Left kidney (tissue), 2 donors: ENCODE results near the gene CA5A. TPM values are rescaled to one million over a fixed set of nuclear protein-coding genes. Genes with fewer than 3 reads are reported as not detected.
"Not testable (repeated sequence)": the region's sequence is repeated elsewhere in the genome, so short reads cannot be mapped to it uniquely, and the experiment has no call there.

ENCODE experiments used
- DNase-seq: peaks from one replicate; pipeline ENCODE4 v3.0.0-alpha.2; 2013
- polyA plus RNA-seq: library from polyadenylated mRNA; unstranded; fragments of 120-200 nt; gene quantifications from one replicate; pipeline ENCODE4 v1.2.1, GENCODE V29; 2013; ENCODE audit not compliant: insufficient read length

Gene CA5A
- polyA plus RNA-seq, 1 donor = 0.25 TPM

GRCh38 chr16:87896176-87896890 lies 40.0 kb downstream of the CA5A start:
- not testable (repeated sequence) for DNase-seq

DNA sequence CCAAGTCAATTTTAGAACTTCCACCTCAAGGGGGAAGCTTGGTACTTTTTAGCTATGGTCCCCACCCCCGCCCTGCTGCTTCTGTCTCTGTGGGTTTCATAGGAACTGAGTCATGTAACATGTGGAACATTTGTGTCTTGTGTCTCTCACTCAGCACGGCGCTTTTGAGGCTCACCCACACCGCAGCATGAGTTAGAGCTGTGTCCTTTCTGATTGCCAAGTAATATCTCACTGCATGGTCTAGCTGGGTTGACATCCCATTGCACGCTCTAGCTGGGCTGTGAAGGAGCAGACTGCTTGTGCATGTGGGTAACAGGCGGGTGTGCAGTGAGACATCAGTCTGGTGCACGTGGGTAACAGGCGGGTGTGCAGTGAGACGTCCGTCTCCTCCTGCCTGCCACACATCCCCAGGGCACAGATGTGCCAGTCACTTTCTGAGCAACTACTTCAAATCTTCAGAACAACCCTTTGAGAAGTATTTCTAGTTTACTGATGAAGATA lies 40.6 kb downstream of the CA5A start:
- DNase-seq = no peak

DNA sequence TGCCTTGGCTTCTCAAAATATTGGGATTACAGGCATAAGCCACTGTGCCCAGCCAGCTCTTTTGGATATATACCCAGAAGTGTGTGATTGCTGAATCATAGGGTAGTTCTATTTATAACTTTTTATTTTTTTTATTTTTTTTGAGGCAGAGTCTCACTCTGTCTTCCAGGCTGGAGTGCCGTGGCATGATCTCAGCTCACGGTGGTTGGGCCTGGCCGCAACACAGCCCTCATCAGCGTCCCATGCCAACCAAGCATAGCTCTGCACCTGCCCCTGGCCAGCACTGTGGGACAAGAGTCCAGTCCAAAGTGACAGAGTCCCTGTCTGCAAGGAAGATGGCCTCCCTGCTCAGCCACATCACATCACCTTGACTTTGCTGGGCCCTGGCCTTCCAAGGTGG lies 42.3 kb downstream of the CA5A start:
- DNase-seq = not testable (repeated sequence)

- no peak for DNase-seq
Observed at GRCh38 chr16:87891764-87892163, 44.6 kb downstream of the CA5A start.

- DNase-seq = not testable (repeated sequence)
Observed at GRCh38 chr16:87889762-87890161, 46.6 kb downstream of the CA5A start.

DNA sequence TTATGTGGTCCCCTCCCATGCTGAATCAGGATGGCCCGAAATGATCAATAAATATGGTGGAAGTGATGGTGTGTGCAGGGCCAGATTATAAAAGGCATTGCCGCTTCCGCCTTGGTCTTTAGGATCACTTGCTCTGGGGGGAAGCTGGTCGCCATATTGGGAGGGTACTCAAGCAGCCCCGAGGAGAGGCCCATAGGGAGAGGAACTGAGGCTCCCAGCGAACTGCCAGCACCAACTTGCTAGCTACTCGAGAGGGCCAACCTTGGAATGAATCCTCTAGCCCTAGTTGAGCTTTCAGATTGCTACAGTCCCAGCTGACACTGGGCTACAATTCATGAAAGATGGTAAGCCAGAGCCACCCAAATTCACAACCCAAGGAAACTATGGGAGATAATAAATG lies 48.0 kb downstream of the CA5A start:
- DNase-seq = not testable (repeated sequence)

GRCh38 chr16:87887931-87888330 lies 48.4 kb downstream of the CA5A start:
- DNase-seq = not testable (repeated sequence)

- not testable (repeated sequence) for DNase-seq
Observed at GRCh38 chr16:87885371-87885967, 50.9 kb downstream of the CA5A start.

GRCh38 chr16:87882436-87883019 lies 53.8 kb downstream of the CA5A start:
- DNase-seq = no peak

- no peak for DNase-seq
Observed at GRCh38 chr16:87881324-87882200, 54.8 kb downstream of the CA5A start.

- no peak for DNase-seq
Observed at GRCh38 chr16:87880117-87880696, 56.1 kb downstream of the CA5A start.

DNA sequence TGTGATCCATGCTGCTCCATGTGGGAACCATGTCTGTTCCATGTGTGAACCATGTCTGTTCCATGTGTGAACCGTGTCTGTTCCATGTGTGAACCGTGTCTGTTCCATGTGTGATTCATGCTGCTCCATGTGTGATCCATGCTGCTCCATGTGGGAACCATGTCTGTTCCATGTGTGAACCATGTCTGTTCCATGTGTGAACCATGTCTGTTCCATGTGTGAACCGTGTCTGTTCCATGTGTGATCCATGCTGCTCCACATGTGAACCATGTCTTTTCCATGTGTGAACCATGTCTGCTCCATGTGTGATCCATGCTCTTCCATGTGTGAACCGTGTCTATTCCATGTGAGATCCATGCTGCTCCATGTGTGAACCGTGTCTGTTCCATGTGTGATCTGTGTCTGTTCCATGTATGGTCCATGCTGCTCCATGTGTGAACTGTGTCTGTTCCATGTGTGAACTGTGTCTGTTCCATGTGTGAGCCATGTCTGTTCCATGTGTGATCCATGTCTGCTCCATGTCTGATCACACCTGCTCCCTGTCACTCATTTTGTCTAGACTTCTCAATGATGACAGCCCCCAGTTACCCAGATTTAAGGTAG lies 56.8 kb downstream of the CA5A start:
- DNase-seq = not testable (repeated sequence)

DNA sequence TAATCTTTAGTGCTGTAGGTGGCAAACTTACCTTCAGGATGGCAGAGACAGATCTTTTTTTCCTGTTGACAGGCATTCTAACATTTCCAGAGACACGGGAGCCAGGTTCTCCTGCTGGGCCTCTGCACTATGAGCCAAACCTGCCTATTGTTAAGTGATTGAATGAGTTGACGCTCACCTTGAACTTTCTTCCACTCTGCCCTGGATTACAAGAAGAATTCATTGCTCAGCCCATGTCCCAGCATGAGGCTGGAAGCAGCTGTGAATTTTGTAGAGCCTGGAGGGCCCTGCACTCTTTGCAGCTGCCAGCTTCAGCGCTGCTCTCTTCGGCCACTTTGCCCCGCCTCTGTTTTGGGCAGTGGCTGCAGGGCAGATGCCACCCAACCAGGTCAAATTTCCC lies 57.6 kb downstream of the CA5A start:
- no peak for DNase-seq

DNA sequence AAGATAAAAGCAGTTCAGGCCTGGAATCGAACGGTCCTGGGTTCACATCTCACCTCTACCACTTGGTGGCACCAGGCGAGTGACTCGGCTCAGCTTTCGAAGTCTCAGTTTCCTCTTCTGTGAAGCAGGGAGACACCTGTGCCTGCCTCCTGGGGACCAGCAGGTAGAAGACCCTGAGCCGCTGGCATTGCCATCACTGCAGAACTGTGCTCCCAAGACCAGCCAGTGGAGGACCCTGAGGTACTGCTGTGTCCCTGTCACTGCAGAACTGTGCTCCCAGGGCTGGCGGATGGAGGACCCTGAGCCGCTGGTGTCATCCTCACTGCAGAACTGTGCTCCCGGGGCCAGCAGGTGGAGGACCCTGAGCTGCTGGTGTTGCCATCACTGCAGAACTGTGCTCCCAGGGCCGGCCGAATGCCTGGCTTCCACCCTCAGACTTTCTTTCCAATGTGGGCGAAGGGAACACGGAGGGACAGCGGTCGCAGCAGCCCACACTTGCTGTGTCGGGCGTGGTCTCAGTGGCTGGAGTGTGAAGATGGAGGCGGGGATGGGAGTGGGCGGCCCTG lies 58.3 kb downstream of the CA5A start:
- DNase-seq = no peak

DNA sequence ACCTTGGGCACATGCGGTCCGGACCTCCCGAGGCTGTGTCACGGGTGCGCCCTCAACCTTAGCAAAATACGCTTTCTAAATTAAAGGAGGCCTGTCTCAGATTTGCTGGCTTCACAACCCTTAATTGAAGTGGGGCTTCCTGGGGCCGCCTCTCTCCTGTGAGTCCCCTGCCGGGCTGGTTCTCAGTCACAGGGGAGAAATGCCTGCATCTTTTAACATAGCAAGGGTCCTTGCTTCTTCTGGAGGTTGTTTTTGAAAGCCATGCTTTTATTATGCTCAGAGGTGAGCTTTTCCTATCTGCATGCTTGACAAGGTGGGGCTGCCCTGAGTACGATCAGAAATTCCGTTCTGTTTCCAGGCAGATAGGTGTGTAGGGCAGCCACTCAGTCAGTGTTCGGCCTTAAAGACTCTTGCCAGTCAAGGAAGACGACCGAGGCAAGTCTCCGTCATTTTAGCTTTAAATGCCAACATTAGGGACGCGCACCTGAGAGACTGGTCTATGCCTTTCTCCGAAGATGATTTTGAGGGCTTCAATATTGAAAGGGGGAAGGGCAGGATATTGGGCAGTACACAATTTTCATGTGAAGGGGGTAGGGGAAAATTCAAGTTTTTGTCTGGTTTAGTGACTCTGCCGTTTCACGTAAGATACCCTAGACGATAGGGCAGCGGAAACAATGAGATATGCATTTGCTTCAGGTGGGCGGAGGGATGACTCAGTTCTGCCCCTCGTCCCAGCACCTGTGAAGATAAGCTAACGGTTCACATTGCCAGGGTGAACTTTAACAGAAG lies 61.5 kb downstream of the CA5A start:
- no peak for DNase-seq

GRCh38 chr16:87870418-87871291 lies 65.7 kb downstream of the CA5A start:
- not testable (repeated sequence) for DNase-seq

DNA sequence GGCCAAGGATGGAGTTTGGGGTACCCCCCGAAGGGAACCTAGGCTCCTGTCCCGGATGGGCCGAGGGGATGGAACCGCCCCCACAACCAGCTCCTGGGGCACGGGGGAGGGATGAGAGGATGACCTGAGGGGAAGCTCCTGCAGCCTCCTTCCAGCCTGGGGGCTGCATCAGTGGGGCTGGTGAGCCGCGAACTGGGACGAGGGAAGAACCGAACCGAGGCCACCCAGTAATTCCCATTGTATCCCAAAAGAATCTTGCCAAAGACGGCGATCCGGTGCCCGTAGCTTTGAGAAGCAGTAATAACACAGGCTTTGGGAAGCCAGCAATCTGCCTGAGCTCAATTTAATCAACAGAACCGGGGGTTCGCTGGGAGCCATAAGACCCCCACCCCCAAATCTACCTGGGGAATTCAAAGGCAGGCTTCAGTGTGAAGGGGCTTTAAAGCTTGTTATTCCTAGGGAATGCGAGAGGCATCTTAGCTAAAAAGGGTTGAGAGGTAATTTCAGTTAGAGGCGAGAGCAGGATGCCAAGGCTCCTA lies 66.4 kb downstream of the CA5A start:
- not testable (repeated sequence) for DNase-seq

DNA sequence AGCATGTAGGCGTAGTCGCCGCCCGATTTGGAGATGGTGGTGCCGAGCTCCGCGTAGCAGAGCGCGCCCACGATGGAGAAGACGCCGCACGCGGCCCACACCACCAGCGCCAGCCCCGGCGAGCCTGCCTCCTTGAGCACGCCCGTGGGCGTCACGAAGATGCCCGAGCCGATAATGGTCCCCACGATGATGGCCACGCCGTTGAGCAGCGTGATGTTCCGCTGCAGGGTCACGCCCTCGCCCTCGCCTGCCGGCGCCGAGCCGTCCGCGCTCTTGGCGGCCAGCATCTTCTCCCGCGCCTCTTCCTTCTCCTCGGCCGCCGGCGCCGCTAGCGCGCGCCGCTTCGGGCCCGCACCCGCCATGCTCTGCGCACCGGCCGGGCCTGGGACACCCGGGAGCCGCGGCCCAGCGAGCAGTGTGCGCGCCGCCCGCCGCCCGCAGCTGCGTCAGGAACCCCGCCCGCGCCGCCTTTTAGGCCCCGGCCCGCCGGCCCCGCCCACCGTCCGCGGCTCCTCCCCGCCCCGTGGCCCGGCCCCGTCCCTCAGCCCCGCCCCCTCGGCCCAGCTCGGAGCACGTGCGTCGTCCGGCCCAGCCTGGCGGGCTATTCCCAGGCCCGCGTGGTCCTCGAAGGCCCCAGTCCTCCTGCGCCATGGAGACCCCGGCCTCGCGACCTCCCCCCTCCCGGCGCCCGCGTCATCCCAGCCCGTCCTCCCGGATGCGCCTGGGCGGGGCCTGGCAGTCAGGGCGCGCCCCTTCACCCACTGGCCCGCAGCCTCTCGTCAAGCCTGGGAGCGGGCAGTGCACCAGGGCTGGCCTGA lies 67.1 kb downstream of the CA5A start, which contains the start of gene SLC7A5:
Gene SLC7A5 (minus strand): TSS at position 447 of the 818 bp plus-strand sequence. CDS start 85 bp downstream, at position 362.
- DNase-seq = peak; percentile 52
